Fibroblast of the conjunctiva (primary cell): Measurements from ENCODE around the gene DUSP22.

Experiments used
- DNase-seq: peaks from one replicate; pipeline ENCODE4 v3.0.0-alpha.2; 2010; ENCODE audit warnings: low read depth

The DUSP22 gene

GRCh38 chr6:352474-352873, 60.2 kb downstream of the DUSP22 start:
- no peak for DNase-seq

- no peak for DNase-seq
These were observed 60.7 kb downstream of the DUSP22 start for GRCh38 chr6:352896-353470.

- no peak for DNase-seq
These were observed 61.6 kb downstream of the DUSP22 start for GRCh38 chr6:353642-354614.

GRCh38 chr6:354631-355280, 62.5 kb downstream of the DUSP22 start:
- DNase-seq: no peak

- DNase-seq: no peak
These were observed 63.3 kb downstream of the DUSP22 start for GRCh38 chr6:355373-356208.

- DNase-seq: no peak
These were observed 64.6 kb downstream of the DUSP22 start for GRCh38 chr6:356828-357251.

GRCh38 chr6:357261-357790, 65.0 kb downstream of the DUSP22 start:
- DNase-seq: no peak

- no peak for DNase-seq
These were observed 65.6 kb downstream of the DUSP22 start for GRCh38 chr6:357791-358341.

GRCh38 chr6:358432-358831, 66.1 kb downstream of the DUSP22 start:
- DNase-seq: no peak

- DNase-seq: no peak
These were observed 66.6 kb downstream of the DUSP22 start for GRCh38 chr6:358847-359246.

GRCh38 chr6:359261-360035, 67.2 kb downstream of the DUSP22 start:
- DNase-seq: no peak

- no peak for DNase-seq
These were observed 68.1 kb downstream of the DUSP22 start for GRCh38 chr6:360349-360748.

GRCh38 chr6:360764-361373, 68.6 kb downstream of the DUSP22 start:
- no peak for DNase-seq

- no peak for DNase-seq
These were observed 69.3 kb downstream of the DUSP22 start for GRCh38 chr6:361411-362132.

GRCh38 chr6:362231-362923, 70.1 kb downstream of the DUSP22 start:
- no peak for DNase-seq

- no peak for DNase-seq
These were observed 70.6 kb downstream of the DUSP22 start for GRCh38 chr6:362924-363249.

- DNase-seq: no peak
These were observed 71.0 kb downstream of the DUSP22 start for GRCh38 chr6:363291-363690.

GRCh38 chr6:363909-364308, 71.6 kb downstream of the DUSP22 start:
- no peak for DNase-seq
